GM21528 (cell line): ENCODE results near the gene ALX1.
A peak's percentile ranks its signal among the peaks of the same experiment; 100 is the strongest.

Experiments
- ATAC-seq: cut with Tn5 transposase; IDR thresholded peaks from one replicate; pipeline ENCODE4 v1.9.1; 2021; ENCODE audit warnings: mild to moderate bottlenecking, moderate library complexity; ENCODE audit not compliant: unreplicated experiment, low FRiP score

The ALX1 gene

DNA sequence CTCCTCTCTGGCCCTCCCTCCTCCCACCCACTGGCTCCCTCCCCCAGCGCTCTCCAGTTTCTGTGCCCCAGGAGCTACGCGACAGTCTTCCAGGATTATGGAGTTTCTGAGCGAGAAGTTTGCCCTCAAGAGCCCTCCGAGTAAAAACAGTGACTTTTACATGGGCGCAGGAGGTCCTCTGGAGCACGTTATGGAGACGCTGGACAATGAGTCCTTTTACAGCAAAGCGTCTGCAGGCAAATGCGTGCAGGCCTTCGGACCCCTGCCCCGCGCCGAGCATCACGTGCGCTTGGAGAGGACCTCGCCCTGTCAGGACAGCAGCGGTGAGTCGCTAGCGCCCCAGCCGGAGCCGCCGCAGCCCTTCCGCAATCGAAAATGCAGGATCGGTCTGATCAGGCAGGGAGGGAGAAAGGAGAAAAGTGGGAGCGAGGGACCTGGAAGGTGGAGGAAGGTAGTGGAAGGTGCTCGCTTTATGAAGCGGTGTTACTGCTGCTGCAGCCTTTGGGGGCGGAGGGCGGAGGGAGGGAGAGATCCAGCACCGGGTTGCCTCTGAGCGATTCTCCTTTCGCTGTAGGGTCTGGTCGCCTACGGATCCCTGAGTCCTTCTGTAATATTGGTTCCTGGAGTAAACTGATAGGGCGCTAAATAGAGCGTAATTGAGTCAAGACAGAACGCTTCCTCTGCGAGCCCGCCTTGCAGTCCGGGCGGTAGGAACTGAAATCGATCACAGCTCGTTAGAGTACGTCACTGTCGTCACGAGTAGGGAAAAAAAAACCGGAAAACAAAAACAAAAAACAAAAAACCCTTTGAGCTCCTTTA, at the start of gene ALX1:
Gene ALX1 (plus strand): TSS at position 56 of the 819 bp plus-strand sequence. CDS start 42 bp downstream, at position 98.
- ATAC-seq, result no peak

DNA sequence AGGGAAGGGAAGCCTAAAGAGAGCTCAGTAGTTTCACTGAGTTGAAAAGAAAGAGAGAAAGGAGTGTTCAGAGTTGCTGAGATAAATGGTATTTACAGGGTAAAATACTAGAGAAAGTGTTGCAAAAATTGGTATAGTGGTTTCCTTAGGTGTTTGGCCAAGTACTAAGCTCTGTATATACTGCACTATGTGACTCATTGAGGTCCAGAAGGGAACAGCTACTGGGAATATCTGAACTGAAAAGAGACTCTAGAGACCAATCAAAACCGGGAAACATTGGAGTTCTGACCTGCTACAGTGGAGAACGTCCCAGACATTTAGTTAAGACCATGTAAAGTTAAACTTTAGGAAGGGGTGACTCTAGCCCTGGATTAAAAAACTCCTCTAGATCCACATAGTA, 42.7 kb upstream of the ALX1 start:
- ATAC-seq, result no peak

DNA sequence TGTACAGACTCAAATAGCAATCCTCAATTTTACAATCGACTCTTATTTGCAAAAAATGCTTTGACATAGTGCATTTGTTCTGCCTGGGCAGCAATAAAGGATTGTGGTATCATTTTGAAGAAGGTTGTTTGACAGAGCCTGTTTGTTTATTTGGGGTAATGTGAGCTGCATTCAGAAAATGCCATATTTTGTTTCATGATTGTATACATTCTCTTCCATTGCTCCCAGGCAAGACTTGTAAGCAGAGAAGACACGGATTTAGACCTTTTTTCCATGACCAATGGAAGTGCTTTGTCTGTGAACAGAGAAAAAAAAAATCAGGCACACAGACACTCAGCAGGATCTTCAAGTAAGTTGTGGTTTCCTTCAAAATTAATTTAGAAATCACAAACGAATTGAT, 35.5 kb upstream of the ALX1 start:
- ATAC-seq, result no peak

DNA sequence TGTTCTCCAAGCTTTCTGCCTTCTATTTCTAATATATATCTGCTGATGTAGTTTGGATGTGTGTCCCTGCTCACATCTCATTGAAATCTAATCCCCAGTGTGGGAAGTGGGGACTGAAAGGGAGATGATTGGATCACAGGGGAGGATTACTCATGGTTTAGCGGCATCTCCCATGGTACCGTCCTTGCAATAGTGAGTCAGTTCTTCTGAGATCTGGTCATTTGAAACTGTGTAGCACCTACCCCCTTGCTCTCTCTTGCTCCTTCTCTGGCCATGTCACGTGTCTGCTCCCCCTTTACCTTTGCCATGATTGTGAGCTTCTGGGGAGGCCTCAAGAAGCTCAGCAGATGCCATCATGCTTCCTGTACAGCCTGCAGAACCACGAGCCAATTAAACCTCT, 26.2 kb upstream of the ALX1 start:
- ATAC-seq, result no peak

DNA sequence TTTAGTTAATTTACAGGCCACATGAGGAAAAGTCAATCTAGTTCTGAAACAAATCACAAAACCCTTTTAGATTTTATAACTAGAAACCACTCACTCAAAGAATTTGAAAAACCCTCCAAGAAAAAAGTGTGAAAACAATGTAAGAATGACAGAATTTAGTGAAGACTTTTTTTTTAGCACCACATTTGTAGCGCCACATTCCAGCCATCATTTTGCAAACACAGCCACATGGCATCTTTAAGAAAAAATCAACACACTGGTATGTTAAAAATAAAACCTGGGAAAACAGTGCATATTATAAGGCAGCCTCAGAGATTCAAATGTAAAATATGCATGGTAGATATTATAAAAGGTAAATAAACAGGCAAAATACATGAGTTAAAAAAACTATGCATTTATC, 22.3 kb upstream of the ALX1 start:
- no peak for ATAC-seq

DNA sequence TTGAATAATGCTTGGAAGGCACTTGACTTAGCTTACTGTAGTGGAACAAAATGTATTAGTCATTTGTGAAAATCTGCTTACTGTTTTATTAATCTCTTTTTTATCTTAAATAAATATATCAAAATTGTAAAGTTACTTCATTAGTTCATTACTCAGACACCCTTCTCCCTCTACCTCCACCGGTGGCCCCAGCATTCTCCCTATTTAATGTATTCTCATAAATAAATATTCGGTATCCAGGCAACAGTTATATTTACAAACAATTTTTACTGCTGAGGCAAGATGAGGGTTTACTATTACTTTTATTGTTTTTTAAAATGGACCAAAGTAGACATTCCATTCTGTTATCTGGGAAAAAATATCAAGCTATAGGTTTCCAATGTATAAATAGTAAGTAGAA, 19.6 kb upstream of the ALX1 start:
- ATAC-seq, result no peak

DNA sequence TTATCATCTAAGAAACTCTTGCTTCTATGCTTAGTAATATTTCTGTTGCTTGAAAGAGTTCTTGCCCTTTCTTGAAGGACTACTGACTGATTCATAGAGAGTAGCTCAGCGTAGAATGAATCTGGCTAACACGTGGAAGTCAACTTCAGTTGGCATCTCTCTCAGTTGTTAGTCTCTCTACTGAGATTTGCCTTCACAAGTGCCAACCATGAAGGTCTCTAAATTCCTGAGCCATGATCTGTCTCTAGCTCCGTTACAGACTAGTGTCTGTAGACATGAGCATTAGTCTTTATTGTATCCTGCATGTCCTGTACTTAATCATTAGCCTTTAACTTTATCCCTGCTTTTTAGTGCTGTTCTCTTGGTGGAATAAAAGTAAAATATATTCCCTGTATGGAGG, 19.1 kb upstream of the ALX1 start:
- no peak for ATAC-seq

DNA sequence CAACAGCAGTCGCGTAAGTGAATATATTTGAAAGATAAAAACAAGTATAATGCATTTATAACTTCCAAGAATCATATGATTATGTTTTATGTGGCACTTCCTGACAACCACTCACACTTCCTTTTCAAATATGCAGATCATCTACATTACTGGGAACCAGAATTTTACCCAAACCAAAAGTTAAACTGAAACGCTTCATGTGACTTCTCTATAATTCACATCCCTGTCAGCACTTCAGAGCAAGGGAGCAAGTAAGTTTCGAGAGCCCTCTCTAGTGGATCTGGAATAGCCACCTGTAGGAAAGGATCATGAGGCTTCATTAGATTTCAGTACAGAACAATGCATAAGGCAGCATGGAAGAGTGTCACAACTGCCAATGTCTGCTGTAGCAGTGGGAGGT, 13.7 kb upstream of the ALX1 start:
- ATAC-seq, result no peak

DNA sequence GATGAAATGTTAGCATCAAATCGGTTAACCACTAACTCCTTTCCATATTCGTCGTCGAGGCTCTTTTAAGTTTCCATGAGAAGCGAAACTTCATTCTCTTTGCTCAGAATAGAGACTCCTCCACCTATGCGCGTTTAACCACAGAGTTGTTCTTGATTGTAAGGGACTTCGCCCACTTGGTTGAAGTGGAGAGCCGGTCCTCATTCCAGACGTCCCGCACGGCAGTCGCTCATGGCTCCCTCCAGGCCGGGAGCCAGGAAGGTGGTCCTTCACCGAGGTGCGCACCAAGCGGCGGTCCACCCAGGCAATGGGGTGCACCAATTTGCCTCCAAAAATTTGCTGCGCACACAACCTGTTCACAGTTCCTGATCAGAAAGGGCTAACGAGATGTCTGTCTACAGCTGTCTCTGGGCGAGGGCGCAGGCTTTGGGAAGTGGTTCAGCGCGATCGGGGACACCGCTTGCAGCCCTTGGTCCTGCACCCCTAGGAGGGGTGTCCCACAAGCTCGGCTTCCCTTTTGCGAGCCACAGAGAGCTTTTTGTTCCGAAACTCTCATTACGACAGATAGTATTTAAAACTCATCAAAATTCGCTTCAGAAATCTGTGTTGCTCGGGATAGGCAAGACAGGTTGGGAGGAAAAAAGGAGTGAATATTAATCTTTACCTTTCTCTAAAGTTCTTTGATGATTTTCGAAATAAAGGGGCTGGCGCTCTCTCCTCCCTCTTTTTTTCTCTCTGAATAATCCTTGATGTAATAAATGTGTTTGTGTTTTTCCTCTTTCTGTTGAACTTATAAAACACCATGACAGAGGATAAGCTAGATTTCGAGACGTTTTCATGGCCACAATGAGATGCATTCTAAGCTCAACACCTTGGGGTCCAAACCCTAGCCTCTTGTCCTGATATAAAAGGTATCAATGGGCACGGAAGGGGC, 6.4 kb upstream of the ALX1 start:
- peak; percentile 67 for ATAC-seq

DNA sequence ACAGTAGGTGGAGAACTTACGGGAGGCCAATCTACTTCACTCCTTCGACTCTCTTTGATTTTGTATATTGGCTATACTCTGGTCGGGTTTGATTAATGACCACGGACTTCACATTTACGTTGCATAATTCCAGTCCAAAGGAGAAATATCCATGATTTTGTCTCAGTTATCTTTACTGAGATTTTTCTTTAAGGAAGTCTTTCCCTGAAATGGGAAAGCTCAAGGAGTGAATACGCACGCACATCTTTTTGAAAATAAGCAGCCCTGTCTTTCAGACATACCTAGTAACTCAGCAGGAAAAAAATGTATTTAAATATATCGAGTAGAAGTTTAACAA, 5.7 kb upstream of the ALX1 start:
- no peak for ATAC-seq

DNA sequence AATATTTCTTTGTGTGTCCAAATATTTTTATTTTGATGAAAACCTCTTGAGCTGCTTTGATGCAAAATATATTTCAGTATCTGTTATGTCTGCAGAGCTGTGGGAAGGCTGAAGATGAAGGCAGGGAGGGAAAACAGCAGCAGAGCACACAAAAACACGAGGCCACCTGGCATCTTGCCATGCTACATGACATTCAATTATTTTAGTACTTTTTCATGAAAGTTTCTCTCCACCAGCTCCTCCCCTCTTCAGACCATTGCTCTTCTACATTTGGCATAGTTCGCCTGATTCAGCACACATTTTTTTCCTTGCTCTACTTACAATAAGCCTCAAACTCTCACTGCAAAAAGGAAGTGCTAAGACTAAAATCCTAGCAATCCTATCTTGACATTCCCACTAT, 4.6 kb upstream of the ALX1 start:
- no peak for ATAC-seq

DNA sequence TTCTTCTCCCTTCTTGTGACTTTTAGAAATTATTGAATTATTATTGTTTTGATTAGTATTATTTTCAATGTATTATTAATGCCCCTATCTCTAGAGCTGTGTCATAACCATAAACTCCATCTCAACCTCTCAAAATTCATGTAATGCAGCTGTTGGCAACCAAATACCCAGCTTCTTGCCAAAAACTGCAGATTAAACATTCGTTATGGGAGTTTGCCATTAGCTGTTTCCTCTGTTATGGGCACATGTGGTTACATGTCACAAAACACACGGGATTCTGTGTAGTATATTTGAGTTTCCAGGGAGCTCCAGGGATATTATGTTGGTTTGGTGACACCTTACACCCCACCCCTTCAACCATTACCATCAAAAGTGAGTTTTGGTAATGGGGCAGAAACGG, 2.8 kb upstream of the ALX1 start:
- no peak for ATAC-seq

DNA sequence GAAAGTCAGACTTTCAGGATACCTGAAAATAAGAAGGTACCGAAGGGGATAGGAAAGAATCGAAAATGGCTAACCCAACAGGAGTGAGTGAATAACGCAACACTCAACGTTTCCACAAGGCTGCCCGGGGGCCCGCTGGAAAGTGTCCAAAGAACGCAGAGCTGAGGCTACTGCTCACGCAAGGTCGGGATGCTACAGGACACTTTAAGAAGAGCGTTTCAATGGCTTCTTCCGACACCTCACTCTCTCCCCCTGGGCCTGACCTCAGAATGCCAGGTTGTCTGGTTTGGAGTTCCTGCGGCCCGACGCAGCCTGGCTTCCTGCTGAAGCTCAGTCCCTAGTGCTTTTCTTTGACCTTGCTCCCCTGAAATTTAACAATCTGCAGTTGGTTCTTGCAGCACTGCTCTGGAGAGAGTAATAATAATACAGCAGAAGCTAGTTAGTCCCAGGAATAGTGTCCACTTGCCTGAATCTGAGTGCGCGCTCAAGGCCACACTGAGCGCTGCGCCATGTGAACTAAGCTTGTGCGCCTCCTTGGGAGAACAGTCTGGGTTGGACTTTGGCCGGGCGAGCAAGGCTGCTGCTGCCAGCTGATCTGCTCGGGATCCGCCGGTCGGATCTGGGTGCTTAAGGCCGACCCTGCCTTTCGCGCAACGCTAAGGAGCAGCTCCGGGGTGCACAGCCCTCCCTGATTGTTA, 2.0 kb upstream of the ALX1 start:
- ATAC-seq, result no peak

DNA sequence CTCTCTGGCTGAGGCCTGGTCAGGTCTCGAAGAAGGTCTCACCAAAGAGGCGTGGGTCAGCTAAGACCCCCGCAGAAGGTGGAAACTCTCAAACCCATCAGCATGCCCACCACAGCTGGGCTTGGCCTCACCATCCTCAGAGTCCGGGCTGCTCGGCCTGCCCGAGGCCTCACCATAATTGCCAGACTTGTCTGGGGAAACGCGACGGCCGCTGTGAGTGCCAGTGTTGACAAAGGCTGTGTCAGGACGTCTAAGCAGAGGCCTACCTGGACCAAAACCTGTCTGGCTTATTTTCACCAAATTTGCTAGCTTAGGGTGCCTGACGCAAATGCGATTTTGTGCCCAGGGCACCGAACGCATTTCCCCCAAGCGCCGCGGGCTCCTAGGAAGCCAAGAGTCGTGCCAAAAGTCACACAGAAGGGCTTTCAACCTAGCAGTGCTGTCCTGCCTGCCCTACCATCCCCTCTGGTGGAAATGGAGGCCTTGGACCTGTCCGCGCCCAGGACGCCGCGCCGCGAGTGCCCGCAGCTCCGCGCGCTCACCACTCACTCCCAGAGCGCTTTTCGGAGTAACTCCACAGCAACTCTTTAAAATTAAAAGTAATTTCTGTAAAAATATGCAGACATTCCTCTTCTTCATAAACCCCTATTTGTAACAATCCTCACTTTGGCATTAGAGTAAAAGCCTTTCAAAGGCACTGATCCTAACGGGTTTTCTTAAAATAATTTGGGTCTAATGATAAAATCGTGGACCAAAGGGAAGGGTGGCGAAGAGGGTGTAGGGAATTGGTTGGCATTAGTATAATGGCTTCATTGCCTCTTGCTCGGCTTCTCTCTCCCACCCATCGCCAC, 1.2 kb upstream of the ALX1 start:
- ATAC-seq, result no peak

DNA sequence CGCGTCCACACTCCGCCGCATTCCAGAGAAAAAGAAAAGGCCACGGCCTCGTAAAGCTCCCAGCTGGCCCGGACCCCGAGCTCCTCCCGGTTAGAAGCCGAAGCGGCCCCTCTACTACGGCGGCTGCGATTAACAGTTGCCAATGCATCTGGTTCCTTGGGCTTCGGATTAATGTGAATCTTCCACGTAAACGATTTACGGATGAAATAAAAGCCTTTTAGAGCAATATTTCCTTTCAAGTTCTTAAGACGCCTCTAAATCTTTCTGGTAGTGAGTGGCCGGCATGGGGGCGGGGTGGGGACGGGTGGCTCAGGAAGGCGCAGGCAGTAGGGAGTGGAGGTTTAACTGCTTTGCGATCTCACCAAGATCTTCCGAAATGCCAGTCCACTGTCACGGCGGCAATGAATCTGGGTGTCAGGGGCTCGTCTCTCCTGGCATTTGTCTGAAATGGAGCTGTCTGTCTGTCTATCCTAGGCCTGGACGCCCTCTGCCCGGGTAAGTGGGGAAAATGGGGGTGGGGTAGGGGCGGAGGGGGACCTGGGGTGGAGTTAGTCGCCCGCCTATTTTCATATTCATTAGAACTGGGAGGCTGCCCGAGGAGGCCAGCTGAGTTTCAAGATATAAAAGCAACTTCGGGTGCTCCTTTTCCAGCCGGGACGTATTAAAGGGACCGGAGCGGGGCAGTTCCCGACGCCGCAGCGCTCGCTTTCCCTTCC, 413 bp upstream of the ALX1 start:
- no peak for ATAC-seq

DNA sequence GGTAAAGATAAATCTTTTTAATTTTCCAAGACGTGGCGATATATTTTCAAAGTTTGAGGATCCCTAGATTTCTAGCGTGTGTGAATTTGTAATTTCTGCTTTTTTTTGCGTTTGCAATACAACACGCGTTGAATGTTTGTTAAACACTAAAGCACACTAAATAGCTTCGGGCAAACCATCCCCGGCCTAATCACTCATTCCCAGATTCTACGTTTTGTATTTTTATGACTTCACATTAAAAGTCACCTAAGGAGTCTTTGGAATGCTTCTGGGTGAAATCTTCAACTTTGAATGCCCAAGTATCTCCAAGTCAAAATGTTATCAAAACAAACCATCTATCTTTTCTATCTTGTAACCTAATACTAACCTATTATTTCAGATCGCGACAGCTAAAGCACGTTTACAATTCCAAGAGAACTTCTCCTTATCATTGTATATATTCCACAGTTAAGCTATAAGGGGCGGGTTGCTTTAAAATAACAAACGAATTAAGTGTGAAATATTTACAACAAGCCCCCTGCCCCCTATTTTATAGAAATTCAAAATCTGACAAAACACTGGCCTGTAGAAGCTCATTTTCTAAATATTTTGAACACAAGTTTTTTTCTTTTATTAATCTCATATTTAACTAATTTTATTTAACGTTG, 1.1 kb downstream of the ALX1 start:
- no peak for ATAC-seq

DNA sequence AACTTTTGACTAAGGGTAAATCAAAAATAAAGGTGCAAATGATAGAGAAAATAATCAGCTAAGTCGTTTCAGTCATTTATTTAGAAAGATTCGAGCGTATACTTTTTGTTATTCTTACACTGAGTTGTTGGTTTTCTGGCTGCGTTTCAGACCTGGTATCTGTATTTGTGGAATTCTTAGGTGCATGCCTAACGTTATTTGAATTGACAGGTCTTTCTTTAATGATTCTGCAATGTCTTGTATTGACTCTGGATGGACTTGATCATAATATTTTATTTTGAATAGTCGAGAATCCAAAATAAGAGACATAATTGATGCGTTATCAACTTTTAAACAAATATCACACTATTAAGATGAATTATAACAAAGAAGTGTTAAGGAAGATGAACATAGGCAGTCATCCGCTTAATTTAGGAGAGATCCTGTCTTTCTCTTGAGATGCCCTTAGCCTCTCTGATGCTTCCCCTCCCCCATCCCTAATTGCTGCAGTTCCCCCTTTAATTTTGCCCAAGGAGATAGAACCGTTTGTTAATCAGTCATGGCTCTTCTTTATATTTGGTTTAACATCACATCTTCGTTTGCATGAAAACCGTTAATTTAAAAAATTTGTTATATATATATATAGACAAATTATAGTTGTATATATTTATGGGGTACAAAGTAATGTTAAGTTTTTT, 1.8 kb downstream of the ALX1 start:
- no peak for ATAC-seq

DNA sequence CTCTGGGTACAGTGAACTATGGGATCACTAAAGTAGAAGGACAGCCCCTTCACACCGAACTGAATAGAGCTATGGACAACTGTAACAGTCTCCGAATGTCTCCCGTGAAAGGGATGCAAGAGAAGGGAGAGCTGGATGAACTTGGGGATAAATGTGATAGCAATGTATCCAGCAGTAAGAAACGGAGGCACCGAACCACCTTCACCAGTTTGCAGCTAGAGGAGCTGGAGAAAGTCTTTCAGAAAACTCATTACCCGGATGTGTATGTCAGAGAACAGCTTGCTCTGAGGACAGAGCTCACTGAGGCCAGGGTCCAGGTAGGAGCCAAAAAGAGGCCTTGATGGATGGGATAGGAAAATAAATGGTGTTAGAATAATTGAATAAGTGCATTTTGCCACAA, 3.5 kb downstream of the ALX1 start:
- no peak for ATAC-seq

DNA sequence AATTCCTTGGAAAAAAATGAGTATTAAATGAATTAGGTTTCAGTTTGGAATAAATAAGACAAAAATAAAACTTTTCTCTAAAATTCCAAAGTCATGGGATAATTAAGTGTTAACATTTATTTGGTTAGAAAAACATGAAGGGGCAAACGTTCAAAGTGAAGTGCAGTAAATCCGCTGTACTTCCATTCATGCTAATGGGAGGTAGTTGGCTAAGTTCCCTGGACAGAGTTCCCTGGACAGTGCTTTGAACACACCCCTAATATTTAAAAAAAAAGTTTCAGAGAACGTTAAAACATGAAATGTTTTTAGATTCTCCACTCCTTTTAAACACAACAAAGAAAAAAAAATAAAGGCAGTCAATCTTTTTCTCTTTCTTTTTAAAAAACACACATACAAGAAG, 16.3 kb downstream of the ALX1 start:
- ATAC-seq, result no peak
